Measurements from ENCODE around the gene CRYBG1.

CRYBG1 gene

GRCh38 chr6:106419900-106420613 lies 59.5 kb downstream of the CRYBG1 start:
- DNase-seq (ENCODE audit: low read depth), result no peak

DNA sequence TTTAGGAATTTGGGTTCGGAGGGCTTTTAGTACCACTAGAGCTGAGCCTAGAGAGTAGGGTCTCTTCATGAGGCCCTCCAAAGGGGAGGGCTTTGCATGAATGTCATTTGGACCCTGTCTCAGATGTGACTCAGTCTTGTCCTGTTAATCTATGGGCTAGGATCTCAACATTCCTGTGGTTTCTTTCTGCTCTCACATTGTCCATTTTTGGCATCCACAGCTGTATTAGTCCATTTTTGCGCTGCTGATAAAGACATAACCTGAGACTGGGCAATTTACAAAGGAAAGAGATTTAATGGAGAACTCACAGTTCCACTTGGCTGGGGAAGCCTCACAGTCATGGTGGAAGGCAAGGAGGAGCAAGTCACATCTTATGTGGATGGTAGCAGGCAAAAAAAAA lies 61.0 kb downstream of the CRYBG1 start:
- no peak for DNase-seq (ENCODE audit: low read depth)

DNA sequence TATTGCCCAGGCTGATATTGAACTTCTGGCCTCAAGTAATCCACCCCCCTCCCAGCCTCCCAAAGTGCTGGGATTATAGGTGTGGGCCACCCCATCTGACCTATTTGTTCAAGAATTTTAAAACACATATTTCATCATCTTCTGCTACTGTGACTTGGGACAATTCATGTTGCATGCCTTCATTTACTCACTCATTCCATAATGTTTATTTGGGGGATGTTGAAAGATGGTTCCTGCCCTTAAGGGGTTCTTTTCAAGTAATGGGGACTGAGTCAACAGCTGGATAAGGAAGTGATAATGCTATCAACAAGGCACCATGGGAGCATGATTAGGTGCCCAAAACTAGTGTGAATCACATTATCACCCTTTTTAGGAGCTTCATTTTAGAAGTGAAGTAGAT lies 62.0 kb downstream of the CRYBG1 start:
- DNase-seq (ENCODE audit: low read depth), result no peak

- no peak for DNase-seq (ENCODE audit: low read depth)
Observed at GRCh38 chr6:106425382-106425781, 64.9 kb downstream of the CRYBG1 start.

DNA sequence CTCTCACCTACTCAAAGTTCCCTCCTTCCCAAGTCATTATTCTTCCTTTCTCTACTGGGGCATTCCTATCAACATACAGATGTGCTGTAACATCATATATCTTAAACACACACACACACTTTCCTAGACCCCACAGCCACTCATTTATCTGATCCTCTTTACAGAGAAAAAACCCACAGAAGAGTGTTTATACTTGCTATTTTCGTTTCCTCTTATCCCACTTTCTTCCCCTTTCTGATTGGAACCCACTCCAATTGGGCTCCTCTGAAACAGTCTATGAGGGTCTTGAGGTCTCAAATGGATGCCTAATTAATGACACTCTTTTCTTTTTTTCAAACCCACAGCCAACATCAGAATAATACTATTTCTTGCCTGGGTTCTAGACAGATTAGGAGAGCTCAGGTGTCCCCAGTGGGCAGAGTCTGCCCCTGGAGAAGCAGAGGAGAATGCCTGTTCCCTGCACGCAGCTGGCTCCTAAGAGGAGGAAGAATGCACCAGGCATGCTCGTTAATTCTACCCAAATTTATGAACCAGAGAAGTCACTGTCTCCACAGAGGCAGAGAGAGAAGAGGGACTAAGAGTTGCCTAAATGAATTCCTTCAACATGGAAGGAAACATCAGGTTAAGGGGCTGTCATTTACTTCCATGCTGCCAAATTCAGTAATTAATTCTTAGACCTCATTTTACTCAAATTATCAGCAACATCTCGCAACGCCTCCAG lies 65.9 kb downstream of the CRYBG1 start:
- no peak for DNase-seq (ENCODE audit: low read depth)

DNA sequence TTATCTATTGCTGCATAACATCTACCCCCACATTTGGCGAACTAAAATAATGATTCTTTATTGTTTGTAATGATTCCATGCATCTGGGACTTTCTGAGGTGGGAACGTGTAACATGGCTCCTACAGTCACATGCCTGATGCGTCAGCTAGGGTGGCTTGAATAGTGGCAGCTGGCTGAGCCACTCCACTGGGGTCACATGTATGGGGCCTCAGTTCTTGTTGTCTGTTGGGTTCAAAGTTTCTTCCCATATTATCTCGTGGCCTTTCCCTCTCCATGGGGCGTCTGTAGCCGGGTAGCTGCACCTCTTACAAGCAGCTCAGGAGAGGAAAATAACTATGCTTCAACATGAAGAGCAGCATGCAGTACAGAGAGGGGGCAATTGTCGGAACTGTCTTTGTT lies 69.9 kb downstream of the CRYBG1 start:
- no peak for DNase-seq (ENCODE audit: low read depth)

DNA sequence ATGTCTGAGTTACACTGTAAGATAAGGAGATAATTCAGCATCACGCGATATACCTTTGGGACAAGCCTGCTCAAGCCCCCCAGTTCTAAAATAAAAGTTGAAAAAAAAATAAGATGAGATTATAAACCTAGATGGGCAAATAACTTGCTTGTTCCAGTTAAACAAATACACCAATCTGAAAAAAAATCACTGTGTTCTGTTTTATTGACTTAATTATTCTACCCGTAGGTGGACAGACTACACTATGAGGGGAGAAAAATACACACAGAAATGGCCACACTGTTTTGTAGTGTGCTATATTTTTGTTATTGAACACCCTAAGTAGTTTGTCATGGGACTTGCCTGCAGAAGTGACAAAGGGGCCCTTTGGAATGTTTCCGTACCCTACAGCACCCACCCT lies 70.9 kb downstream of the CRYBG1 start:
- no peak for DNase-seq (ENCODE audit: low read depth)

GRCh38 chr6:106431972-106432371 lies 71.5 kb downstream of the CRYBG1 start:
- DNase-seq (ENCODE audit: low read depth), result no peak

- DNase-seq (ENCODE audit: low read depth), result no peak
Observed at GRCh38 chr6:106434530-106434929, 74.0 kb downstream of the CRYBG1 start.

- DNase-seq (ENCODE audit: low read depth), result no peak
Observed at GRCh38 chr6:106439459-106439858, 78.9 kb downstream of the CRYBG1 start.

GRCh38 chr6:106440546-106440945 lies 80.0 kb downstream of the CRYBG1 start:
- no peak for DNase-seq (ENCODE audit: low read depth)

DNA sequence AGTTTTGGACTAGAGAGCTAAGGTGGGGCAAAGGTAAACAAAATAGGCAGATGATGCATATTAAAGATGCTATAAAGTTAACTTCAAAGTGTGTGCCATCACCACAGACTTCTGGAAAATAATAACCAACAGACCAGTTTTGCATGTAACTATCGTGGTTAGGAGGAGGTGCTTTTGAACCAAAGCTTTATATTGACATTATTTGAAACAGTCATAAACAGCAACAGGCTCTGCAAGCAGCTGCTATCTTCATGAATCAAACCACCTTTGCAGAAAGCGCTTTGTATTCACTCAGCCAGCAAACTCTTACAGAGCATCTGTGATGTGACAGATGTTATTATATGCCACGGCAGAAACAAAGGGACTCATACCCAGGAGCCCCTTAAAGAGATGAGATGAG lies 81.9 kb downstream of the CRYBG1 start:
- DNase-seq (ENCODE audit: low read depth), result no peak

- DNase-seq (ENCODE audit: low read depth), result peak; percentile 31
Observed at GRCh38 chr6:106444777-106445507, 84.4 kb downstream of the CRYBG1 start.

DNA sequence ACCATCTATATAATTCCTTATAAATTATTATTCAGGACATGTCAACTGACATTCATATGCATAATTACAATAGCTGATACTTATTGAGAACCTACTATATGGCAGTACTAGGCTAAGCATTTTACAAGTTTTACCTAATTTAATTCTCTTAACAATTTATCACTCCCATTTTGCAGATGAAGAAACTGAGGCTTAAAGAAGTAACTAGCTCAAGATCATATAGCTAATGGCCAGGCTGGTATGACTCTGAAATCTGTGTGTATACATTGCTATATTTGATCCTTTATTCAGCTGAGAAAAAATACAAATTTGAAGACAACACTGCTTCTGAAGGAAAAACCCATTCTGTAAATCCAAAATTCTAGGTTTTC lies 85.0 kb downstream of the CRYBG1 start:
- DNase-seq (ENCODE audit: low read depth), result no peak

GRCh38 chr6:106446287-106446885 lies 85.9 kb downstream of the CRYBG1 start:
- no peak for DNase-seq (ENCODE audit: low read depth)

DNA sequence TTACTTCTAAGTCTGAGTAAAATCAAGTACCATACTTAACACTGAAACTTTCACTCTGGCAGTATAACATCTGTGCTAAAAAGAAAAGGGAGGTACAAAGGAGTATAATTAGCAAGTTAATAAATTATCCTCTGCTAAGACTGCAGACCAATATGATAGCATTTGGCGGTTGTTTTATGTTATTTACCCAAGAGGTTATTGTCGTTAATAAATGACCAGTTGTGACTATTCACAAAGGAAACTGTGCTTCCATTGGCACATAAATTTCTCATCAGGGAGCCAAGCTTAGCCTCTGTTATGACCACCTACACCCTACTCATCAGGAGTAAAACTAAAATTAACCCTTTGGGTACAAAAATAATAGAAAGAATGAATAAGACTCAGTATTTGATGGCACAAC lies 86.5 kb downstream of the CRYBG1 start:
- DNase-seq (ENCODE audit: low read depth), result no peak

- peak; percentile 17 for DNase-seq (ENCODE audit: low read depth)
Observed at GRCh38 chr6:106448000-106448426, 87.5 kb downstream of the CRYBG1 start.

DNA sequence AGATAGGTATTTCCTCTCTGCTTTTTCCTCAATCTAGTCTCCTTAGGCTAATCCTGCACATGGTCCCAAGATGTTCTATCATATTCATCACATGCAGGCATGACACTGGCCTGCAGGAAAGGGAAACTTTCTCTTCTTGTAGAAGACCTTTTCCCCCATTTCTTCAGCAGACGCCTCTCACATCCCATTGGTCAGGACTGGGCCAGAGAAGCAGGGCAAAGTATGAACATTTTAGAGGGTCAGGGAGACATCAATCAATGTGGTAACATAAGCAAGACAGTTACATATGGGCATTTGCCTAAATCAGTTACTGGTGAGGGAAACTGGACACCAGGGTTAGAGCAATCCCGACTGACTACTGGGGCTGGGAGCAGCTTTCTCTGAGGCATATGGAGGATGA lies 90.1 kb downstream of the CRYBG1 start:
- DNase-seq (ENCODE audit: low read depth), result no peak

DNA sequence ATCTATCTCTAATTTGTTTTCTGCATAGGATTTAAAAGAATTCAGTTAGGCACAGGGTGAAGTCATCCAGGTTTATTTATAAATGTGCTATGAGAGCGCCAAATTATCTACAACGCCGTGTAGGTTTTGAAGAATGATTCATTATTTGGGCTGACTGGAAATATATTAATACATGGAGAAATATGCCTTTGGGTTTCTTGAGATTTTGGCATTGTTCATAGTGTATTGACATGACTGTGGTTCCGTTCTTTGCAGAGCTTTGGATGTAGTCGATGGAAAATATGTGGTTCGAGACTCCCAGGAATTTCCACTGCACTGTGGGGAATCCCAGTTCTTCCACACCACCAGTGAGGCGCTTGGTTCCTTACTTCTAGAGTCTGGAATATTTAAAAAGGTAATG lies 90.9 kb downstream of the CRYBG1 start:
- DNase-seq (ENCODE audit: low read depth), result no peak

GRCh38 chr6:106452628-106453027 lies 92.1 kb downstream of the CRYBG1 start:
- DNase-seq (ENCODE audit: low read depth), result no peak

- DNase-seq (ENCODE audit: low read depth), result no peak
Observed at GRCh38 chr6:106453756-106454367, 93.3 kb downstream of the CRYBG1 start.

- DNase-seq (ENCODE audit: low read depth), result no peak
Observed at GRCh38 chr6:106456756-106457155, 96.2 kb downstream of the CRYBG1 start.
